CD14-positive monocyte (primary cell): ENCODE data around the gene COL6A1. TPM values are rescaled to one million over a fixed set of nuclear protein-coding genes. Genes with fewer than 3 reads are reported as not detected.

Source experiments
- DNase-seq, 3 donors: peaks; one replicate each; pipeline ENCODE4 v3.0.0-alpha.2; 2011 to 2022
- H2AFZ ChIP-seq: 2 replicates; pipeline ENCODE4 v1.6.0; 2012; ENCODE audit warnings: mild to moderate bottlenecking, low read depth, low read length, inconsistent platforms; ENCODE audit not compliant: insufficient read depth, poor library complexity, severe bottlenecking
- H3K27ac ChIP-seq, 2 donors: 1 replicate in 1 of 2; 2 replicates in 1 of 2; pipeline ENCODE4 v1.5.1; 2012 to 2013; ENCODE audit warnings: low read length in 2 of 2, control low read depth in 1 of 2, inconsistent platforms in 1 of 2, low read depth in 1 of 2, mild to moderate bottlenecking in 1 of 2
- H3K27me3 ChIP-seq, 2 donors: one replicate each; pipeline versions ENCODE4 v1.6.0 to v1.6.1; 2011 to 2013; ENCODE audit warnings: low read length in 2 of 2; ENCODE audit not compliant: control insufficient read depth in 2 of 2, insufficient read depth in 2 of 2
- H3K36me3 ChIP-seq, 2 donors: replicated peaks in 1 of 2; 1 replicate in 1 of 2; 2 replicates in 1 of 2; pipeline versions ENCODE4 v1.5.1 to v1.6.1; 2012 to 2013; ENCODE audit warnings: low read length in 2 of 2, control low read depth in 1 of 2, inconsistent platforms in 1 of 2, mild to moderate bottlenecking in 1 of 2; ENCODE audit not compliant: insufficient read depth in 2 of 2, control insufficient read depth in 1 of 2
- H3K4me1 ChIP-seq, 2 donors: 1 replicate in 1 of 2; 2 replicates in 1 of 2; pipeline versions ENCODE4 v1.5.1 to v1.6.1; 2012 to 2013; ENCODE audit warnings: low read length in 2 of 2, control low read depth in 1 of 2, inconsistent platforms in 1 of 2, mild to moderate bottlenecking in 1 of 2, moderate library complexity in 1 of 2; ENCODE audit not compliant: insufficient read depth in 2 of 2, control insufficient read depth in 1 of 2
- H3K4me2 ChIP-seq: replicated peaks from 2 replicates; pipeline ENCODE3; 2012; ENCODE audit warnings: low read length, moderate library complexity, mild to moderate bottlenecking; ENCODE audit not compliant: poor library complexity, severe bottlenecking; ENCODE audit errors: extremely low read depth
- H3K4me3 ChIP-seq, 3 experiments: fragments of 200-600 bp in 1 of 3; sonication (generic) in 1 of 3; replicated peaks in 1 of 3; 1 replicate in 2 of 3; 2 replicates in 1 of 3; pipeline ENCODE4 v1.5.1; 2011 to 2013; ENCODE audit warnings: low read length in 3 of 3, mild to moderate bottlenecking in 3 of 3, control low read depth in 2 of 3, low read depth in 2 of 3, inconsistent platforms in 1 of 3, moderate library complexity in 1 of 3
- H3K79me2 ChIP-seq: 2 replicates; pipeline ENCODE4 v1.6.0; 2012; ENCODE audit warnings: mild to moderate bottlenecking, control low read depth, inconsistent platforms, low read length, moderate library complexity; ENCODE audit not compliant: insufficient read depth
- H3K9ac ChIP-seq: 2 replicates; pipeline ENCODE4 v1.6.0; 2017; ENCODE audit warnings: low read length, mild to moderate bottlenecking; ENCODE audit not compliant: insufficient read depth, poor library complexity, severe bottlenecking
- H3K9me3 ChIP-seq, 2 donors: replicated peaks in 1 of 2; 1 replicate in 1 of 2; 2 replicates in 1 of 2; pipeline versions ENCODE4 v1.5.1 to v1.6.1; 2012 to 2013; ENCODE audit warnings: low read length in 2 of 2, control low read depth in 1 of 2; ENCODE audit not compliant: control insufficient read depth in 1 of 2, insufficient read depth in 1 of 2
- H4K20me1 ChIP-seq: 2 replicates; pipeline ENCODE4 v1.6.0; 2012; ENCODE audit warnings: mild to moderate bottlenecking, low read length, control low read depth, moderate library complexity; ENCODE audit not compliant: insufficient read depth
- H3K27ac Mint-ChIP-seq, 7 donors: one replicate each; pipeline ENCODE4 v1.8.0; 2020; ENCODE audit warnings: mild to moderate bottlenecking in 7 of 7, mixed read lengths in 7 of 7, moderate library complexity in 6 of 7, inconsistent platforms in 2 of 7
- H3K27me3 Mint-ChIP-seq, 3 donors: one replicate each; pipeline ENCODE4 v1.8.0; 2021 to 2022; ENCODE audit warnings: low read depth in 3 of 3, mild to moderate bottlenecking in 3 of 3, mixed read lengths in 3 of 3, moderate library complexity in 3 of 3, inconsistent platforms in 1 of 3
- H3K36me3 Mint-ChIP-seq, 2 donors: one replicate each; pipeline ENCODE4 v1.8.0; 2020; ENCODE audit warnings: mixed read lengths in 2 of 2, inconsistent platforms in 1 of 2, mild to moderate bottlenecking in 1 of 2
- H3K4me1 Mint-ChIP-seq: one replicate; pipeline ENCODE4 v1.8.0; 2020; ENCODE audit warnings: mild to moderate bottlenecking, mixed read lengths
- H3K4me3 Mint-ChIP-seq, 2 donors: one replicate each; pipeline ENCODE4 v1.8.0; 2020; ENCODE audit warnings: mild to moderate bottlenecking in 2 of 2, mixed read lengths in 2 of 2, moderate library complexity in 1 of 2
- H3K9me3 Mint-ChIP-seq, 7 donors: one replicate each; pipeline ENCODE4 v1.8.0; 2020 to 2022; ENCODE audit warnings: mixed read lengths in 7 of 7, mild to moderate bottlenecking in 6 of 7, moderate library complexity in 6 of 7, inconsistent platforms in 2 of 7
- WGBS: methylation state at CpG from one replicate; pipeline ENCODE4 v1.1.5; 2013; ENCODE audit warnings: missing lambda C conversion rate; ENCODE audit not compliant: insufficient coverage; 5-methylcytosine and 5-hydroxymethylcytosine counted together
- intact Hi-C, 2 donors: fragments of 100-400 bp; cut with micrococcal nuclease; formaldehyde crosslinking; loops; one replicate each; pipeline versions ENCODE4 v1.15.0 to v1.15.1; 2023
- polyA plus RNA-seq, 3 donors: library from polyadenylated mRNA; depleted of rRNA in 1 of 3; unstranded in 2 of 3; stranded (reverse) in 1 of 3; fragments of 300-500 nt in 2 of 3; fragments of >200 nt in 1 of 3; fragmentation: Illumina TruSeq in 2 of 3; gene quantifications; 1 replicate in 2 of 3; 2 replicates in 1 of 3; pipeline ENCODE4 v1.2.3, GENCODE V29; 2012 to 2021
- TF ChIP-seq, protein P1 (sequence below): fragments of 200-600 bp; IDR thresholded peaks from one replicate; pipeline ENCODE4 v1.8.0; 2022; ENCODE audit warnings: antibody characterized with exemption, mild to moderate bottlenecking

Gene COL6A1
- polyA plus RNA-seq, 3 donors: 0.08 to 0.11 (median 0.10) TPM

DNA sequence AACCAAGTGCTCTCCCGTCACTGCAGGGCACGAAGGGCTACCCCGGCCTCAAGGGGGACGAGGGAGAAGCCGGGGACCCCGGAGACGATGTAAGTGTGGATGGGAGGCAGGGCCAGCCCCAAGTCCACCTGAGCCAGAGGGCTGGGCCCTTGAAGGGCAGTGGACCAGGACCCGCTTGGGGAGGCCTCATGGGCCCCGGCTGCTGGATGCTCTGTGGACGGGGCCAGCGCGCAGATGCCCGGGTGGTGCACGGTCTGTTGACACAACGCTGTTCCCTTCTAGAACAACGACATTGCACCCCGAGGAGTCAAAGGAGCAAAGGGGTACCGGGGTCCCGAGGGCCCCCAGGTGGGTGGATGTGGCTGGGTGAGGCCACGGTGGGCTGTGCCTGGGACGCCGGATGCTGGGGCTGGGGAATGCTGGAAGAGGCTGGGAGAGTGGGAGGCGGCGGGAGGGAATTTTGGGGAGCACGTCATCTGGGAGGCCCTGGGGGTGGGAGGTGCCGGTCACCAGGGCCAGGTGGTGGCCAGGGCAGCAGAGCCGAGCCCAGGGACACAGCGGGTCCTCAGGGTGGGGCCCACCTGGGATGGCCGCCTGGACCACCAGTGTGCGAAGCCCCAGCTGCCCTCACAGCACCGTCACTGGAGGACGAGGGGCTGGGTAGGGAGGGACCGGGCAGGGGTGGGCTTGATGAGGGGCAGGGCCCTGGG lies 17.5 kb downstream of the COL6A1 start:
- no peak for DNase-seq
- intact Hi-C loops: no loop called here
- H3K36me3 Mint-ChIP-seq: no peaks in the 10 kb centered on the region
- Histone ChIP-seq H2AFZ (no peak overlapping the region), H4K20me1 (no peaks in the 10 kb centered on the region), H3K27ac (no peak overlapping the region), H3K36me3 (no peaks in the 10 kb centered on the region), H3K9ac (no peak overlapping the region), H3K4me3 (no peak overlapping the region), H3K9me3 (peaks cover 7 to 50% of the 10 kb centered on the region in 2 donors), H3K4me2 (no peak overlapping the region), H3K79me2 (no peaks in the 10 kb centered on the region), H3K4me1 (no peaks in the 10 kb centered on the region), H3K27me3 (no peaks in the 10 kb centered on the region)
- H3K27ac Mint-ChIP-seq: no peak overlapping the region
- H3K4me3 Mint-ChIP-seq: no peak overlapping the region
- no peaks in the 10 kb centered on the region for H3K27me3 Mint-ChIP-seq
- TF ChIP-seq, protein P1, sequence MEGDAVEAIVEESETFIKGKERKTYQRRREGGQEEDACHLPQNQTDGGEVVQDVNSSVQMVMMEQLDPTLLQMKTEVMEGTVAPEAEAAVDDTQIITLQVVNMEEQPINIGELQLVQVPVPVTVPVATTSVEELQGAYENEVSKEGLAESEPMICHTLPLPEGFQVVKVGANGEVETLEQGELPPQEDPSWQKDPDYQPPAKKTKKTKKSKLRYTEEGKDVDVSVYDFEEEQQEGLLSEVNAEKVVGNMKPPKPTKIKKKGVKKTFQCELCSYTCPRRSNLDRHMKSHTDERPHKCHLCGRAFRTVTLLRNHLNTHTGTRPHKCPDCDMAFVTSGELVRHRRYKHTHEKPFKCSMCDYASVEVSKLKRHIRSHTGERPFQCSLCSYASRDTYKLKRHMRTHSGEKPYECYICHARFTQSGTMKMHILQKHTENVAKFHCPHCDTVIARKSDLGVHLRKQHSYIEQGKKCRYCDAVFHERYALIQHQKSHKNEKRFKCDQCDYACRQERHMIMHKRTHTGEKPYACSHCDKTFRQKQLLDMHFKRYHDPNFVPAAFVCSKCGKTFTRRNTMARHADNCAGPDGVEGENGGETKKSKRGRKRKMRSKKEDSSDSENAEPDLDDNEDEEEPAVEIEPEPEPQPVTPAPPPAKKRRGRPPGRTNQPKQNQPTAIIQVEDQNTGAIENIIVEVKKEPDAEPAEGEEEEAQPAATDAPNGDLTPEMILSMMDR: no peak
- no peaks in the 10 kb centered on the region for H3K4me1 Mint-ChIP-seq
- 98% methylated on average over 26 of the region's 33 CpGs for WGBS
- H3K9me3 Mint-ChIP-seq: peaks cover 11 to 49% (median 26%) of the 10 kb centered on the region in 7 donors

DNA sequence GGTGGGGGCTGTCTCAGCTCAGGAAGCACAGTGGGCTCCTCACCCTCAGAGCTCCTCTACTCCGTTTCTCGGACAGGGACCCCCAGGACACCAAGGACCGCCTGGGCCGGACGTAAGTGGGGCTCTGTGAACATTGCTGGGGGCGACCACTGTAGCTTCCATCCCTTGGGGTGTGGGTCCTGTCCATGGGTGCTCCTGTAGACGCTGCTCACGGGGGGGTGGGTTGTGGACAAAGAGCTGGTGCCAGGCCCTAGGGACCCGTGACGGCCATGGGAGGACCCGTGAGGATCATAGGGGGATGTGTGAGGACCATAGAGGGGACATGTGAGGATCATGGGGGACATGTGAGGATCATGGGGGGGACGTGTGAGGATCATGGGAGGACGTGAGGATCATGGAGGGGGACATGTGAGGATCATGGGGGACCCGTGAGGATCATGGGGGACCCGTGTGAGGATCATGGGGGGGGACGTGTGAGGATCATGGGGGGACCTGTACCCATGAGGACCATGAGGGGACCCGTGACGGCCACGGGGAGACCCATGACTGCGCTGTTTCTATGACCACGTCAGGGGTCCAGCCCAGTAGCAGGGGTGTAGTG lies 18.1 kb downstream of the COL6A1 start:
- no peaks in the 10 kb centered on the region for H3K4me1 Mint-ChIP-seq
- no peak overlapping the region for H2AFZ ChIP-seq
- H3K79me2 ChIP-seq: no peaks in the 10 kb centered on the region
- no peaks in the 10 kb centered on the region for H3K36me3 Mint-ChIP-seq
- H3K27ac ChIP-seq: no peak overlapping the region
- H3K4me3 Mint-ChIP-seq: no peak overlapping the region
- no peak for DNase-seq
- no peaks in the 10 kb centered on the region for H3K36me3 ChIP-seq
- H3K4me3 ChIP-seq: no peak overlapping the region
- H4K20me1 ChIP-seq: no peaks in the 10 kb centered on the region
- intact Hi-C loops: no loop called here
- H3K9ac ChIP-seq: no peak overlapping the region
- peaks cover 7 to 57% of the 10 kb centered on the region in 2 donors for H3K9me3 ChIP-seq
- peaks cover 15 to 56% (median 32%) of the 10 kb centered on the region in 7 donors for H3K9me3 Mint-ChIP-seq
- H3K27me3 ChIP-seq: no peaks in the 10 kb centered on the region
- H3K27me3 Mint-ChIP-seq: no peaks in the 10 kb centered on the region
- H3K4me1 ChIP-seq: no peaks in the 10 kb centered on the region
- no peak overlapping the region for H3K27ac Mint-ChIP-seq
- H3K4me2 ChIP-seq: no peak overlapping the region
- TF ChIP-seq, protein P1: no peak
- WGBS: 90% methylated on average over 14 of the region's 21 CpGs
